ENCODE data around the gene BTF3. TPM values are rescaled to one million over a fixed set of nuclear protein-coding genes. Genes with fewer than 3 reads are reported as not detected.

BTF3 gene
- polyA plus RNA-seq, 1 donor from 2014 or later, result 324 TPM

DNA sequence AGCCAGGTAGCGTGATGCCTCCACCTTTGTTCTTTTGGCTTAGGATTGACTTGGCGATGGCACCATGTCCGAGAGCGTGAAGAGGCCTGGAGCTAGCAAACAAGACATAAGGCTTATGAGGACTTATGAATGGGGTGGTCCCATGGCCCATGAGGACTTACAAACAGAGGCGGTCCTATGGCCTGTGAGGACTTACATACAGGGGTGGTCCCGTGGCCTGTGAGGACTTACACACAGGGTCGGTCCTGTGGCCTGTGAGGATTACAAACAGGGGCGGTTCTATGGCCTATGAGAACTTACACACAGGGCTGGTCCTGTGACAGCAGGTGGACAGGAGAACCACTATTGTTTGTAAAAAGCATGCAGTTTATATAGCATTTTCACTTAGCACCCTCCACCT, 28.4 kb upstream of the BTF3 start:
- Histone ChIP-seq H3K4me3 (ENCODE audit: low read length) (no peak overlapping the region), H4K20me1 (ENCODE audit: insufficient read depth) (no peaks in the 10 kb centered on the region), H3K27ac (ENCODE audit: low read length) (no peak overlapping the region), H2AFZ (ENCODE audit: low read depth, low read length) (no peak overlapping the region), H3F3A (ENCODE audit: insufficient read depth, low read length, poor library complexity, severe bottlenecking) (no peaks in the 10 kb centered on the region), H3K79me2 (replicated peaks; ENCODE audit: insufficient read depth, low read length) (no peaks in the 10 kb centered on the region), H3K9ac (ENCODE audit: low read length) (no peak overlapping the region), H3K9me3 (ENCODE audit: low read length) (no peaks in the 10 kb centered on the region), H3K9me2 (ENCODE audit: insufficient read depth, low read length) (no peaks in the 10 kb centered on the region), H3K4me2 (ENCODE audit: low read length) (no peak overlapping the region), H3K27me3 (ENCODE audit: insufficient read depth, low read depth, low read length) (no peaks in the 10 kb centered on the region), H3K36me3 (ENCODE audit: insufficient read depth, low read length) (no peaks in the 10 kb centered on the region)
- TF ChIP-seq SMC3 (conservative IDR thresholded peaks at IDR 0.05; ENCODE audit: poor library complexity), result no peak
- TF ChIP-seq EP300 (conservative IDR thresholded peaks at IDR 0.05; ENCODE audit: poor library complexity, severe bottlenecking), result no peak
- TF ChIP-seq, protein P1, sequence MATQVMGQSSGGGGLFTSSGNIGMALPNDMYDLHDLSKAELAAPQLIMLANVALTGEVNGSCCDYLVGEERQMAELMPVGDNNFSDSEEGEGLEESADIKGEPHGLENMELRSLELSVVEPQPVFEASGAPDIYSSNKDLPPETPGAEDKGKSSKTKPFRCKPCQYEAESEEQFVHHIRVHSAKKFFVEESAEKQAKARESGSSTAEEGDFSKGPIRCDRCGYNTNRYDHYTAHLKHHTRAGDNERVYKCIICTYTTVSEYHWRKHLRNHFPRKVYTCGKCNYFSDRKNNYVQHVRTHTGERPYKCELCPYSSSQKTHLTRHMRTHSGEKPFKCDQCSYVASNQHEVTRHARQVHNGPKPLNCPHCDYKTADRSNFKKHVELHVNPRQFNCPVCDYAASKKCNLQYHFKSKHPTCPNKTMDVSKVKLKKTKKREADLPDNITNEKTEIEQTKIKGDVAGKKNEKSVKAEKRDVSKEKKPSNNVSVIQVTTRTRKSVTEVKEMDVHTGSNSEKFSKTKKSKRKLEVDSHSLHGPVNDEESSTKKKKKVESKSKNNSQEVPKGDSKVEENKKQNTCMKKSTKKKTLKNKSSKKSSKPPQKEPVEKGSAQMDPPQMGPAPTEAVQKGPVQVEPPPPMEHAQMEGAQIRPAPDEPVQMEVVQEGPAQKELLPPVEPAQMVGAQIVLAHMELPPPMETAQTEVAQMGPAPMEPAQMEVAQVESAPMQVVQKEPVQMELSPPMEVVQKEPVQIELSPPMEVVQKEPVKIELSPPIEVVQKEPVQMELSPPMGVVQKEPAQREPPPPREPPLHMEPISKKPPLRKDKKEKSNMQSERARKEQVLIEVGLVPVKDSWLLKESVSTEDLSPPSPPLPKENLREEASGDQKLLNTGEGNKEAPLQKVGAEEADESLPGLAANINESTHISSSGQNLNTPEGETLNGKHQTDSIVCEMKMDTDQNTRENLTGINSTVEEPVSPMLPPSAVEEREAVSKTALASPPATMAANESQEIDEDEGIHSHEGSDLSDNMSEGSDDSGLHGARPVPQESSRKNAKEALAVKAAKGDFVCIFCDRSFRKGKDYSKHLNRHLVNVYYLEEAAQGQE (IDR thresholded peaks at IDR 0.05; ENCODE audit: borderline replicate concordance), result no peak
- no peak for TF ChIP-seq POLR2AphosphoS5 (IDR thresholded peaks at IDR 0.05)
- no peak for TF ChIP-seq RAD21 (conservative IDR thresholded peaks at IDR 0.05)
- TF ChIP-seq, protein P2, sequence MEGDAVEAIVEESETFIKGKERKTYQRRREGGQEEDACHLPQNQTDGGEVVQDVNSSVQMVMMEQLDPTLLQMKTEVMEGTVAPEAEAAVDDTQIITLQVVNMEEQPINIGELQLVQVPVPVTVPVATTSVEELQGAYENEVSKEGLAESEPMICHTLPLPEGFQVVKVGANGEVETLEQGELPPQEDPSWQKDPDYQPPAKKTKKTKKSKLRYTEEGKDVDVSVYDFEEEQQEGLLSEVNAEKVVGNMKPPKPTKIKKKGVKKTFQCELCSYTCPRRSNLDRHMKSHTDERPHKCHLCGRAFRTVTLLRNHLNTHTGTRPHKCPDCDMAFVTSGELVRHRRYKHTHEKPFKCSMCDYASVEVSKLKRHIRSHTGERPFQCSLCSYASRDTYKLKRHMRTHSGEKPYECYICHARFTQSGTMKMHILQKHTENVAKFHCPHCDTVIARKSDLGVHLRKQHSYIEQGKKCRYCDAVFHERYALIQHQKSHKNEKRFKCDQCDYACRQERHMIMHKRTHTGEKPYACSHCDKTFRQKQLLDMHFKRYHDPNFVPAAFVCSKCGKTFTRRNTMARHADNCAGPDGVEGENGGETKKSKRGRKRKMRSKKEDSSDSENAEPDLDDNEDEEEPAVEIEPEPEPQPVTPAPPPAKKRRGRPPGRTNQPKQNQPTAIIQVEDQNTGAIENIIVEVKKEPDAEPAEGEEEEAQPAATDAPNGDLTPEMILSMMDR (IDR thresholded peaks at IDR 0.05; ENCODE audit: poor library complexity, severe bottlenecking), result no peak
- TF ChIP-seq TAF1 (IDR thresholded peaks at IDR 0.05; ENCODE audit: low read depth), result no peak
- TF ChIP-seq MXI1 (conservative IDR thresholded peaks at IDR 0.05; ENCODE audit: poor library complexity, severe bottlenecking), result no peak
- TF ChIP-seq EZH2 (IDR thresholded peaks at IDR 0.05; ENCODE audit: borderline replicate concordance, insufficient read depth, low read length, poor library complexity, severe bottlenecking), result no peak

DNA sequence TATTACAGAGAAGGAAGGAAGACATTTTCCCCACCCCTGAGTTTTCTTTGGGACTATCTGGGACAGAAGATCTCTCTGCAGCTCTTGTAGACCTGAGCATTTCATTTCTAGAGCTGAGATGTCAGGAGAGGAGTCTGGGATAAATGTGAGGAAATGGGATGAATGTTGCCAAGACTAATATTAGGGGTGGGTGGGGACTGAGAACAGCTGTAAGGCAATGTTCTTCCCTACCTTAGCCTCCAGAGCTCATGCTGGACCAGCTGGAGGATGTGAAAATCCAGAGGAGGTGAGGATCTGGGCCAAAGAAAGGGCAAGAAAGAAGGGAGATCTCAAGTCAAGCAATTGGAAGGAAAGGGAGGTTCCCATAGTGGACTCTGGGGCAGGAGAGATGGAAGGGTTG, 26.6 kb upstream of the BTF3 start:
- Histone ChIP-seq H2AFZ (ENCODE audit: low read depth, low read length) (no peak overlapping the region), H3K36me3 (ENCODE audit: insufficient read depth, low read length) (no peaks in the 10 kb centered on the region), H3K79me2 (replicated peaks; ENCODE audit: insufficient read depth, low read length) (no peaks in the 10 kb centered on the region), H3K9me2 (ENCODE audit: insufficient read depth, low read length) (no peaks in the 10 kb centered on the region), H3K27me3 (ENCODE audit: insufficient read depth, low read depth, low read length) (no peaks in the 10 kb centered on the region), H3K9me3 (ENCODE audit: low read length) (no peaks in the 10 kb centered on the region), H3K4me3 (ENCODE audit: low read length) (no peak overlapping the region), H3F3A (ENCODE audit: insufficient read depth, low read length, poor library complexity, severe bottlenecking) (no peaks in the 10 kb centered on the region), H3K27ac (ENCODE audit: low read length) (no peak overlapping the region), H3K9ac (ENCODE audit: low read length) (no peak overlapping the region), H3K4me2 (ENCODE audit: low read length) (no peak overlapping the region), H4K20me1 (ENCODE audit: insufficient read depth) (no peaks in the 10 kb centered on the region)
- no peak for TF ChIP-seq TAF1 (IDR thresholded peaks at IDR 0.05; ENCODE audit: low read depth)
- TF ChIP-seq SMC3 (conservative IDR thresholded peaks at IDR 0.05; ENCODE audit: poor library complexity), result no peak
- TF ChIP-seq, protein P1 (IDR thresholded peaks at IDR 0.05; ENCODE audit: borderline replicate concordance), result no peak
- TF ChIP-seq RAD21 (conservative IDR thresholded peaks at IDR 0.05), result no peak
- TF ChIP-seq, protein P2 (IDR thresholded peaks at IDR 0.05; ENCODE audit: poor library complexity, severe bottlenecking), result no peak
- TF ChIP-seq POLR2AphosphoS5 (IDR thresholded peaks at IDR 0.05), result no peak
- no peak for TF ChIP-seq EZH2 (IDR thresholded peaks at IDR 0.05; ENCODE audit: borderline replicate concordance, insufficient read depth, low read length, poor library complexity, severe bottlenecking)
